PC-3 (cell line): ENCODE data around the gene FAM241B.

ENCODE experiments used
- EZH2 ChIP-seq: fragments of 300-600 bp; sonication (generic); IDR thresholded peaks from one replicate; pipeline ENCODE4 v1.6.1; 2017; ENCODE audit warnings: antibody characterized with exemption, mild to moderate bottlenecking, low read length; ENCODE audit not compliant: unreplicated experiment
- TF ChIP-seq, protein P1 (sequence below): fragments of 300-600 bp; sonication (generic); conservative IDR thresholded peaks from 2 replicates; pipeline ENCODE4 v1.5.1; 2017; ENCODE audit warnings: antibody characterized with exemption, low read depth, mild to moderate bottlenecking, low read length

DNA sequence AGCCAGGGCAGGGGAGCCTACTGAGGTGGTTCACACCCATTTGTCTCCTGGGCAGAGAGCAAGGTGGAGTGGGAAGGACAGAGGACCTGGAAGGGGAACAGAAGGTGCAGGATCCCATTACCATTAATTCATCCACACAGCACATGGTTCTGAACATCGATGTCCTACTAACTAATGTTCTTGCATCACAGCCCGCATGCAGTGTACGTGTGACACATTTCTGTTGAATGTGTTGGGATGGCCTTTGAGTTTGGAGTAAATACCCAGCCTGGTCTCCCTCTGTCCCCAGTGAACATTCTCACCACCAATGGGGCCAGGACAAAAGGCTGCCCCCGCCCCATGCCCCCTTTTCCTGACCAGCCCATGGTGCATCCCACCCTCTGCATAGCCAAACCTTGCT, 46.3 kb downstream of the FAM241B start:
- TF ChIP-seq, protein P1, sequence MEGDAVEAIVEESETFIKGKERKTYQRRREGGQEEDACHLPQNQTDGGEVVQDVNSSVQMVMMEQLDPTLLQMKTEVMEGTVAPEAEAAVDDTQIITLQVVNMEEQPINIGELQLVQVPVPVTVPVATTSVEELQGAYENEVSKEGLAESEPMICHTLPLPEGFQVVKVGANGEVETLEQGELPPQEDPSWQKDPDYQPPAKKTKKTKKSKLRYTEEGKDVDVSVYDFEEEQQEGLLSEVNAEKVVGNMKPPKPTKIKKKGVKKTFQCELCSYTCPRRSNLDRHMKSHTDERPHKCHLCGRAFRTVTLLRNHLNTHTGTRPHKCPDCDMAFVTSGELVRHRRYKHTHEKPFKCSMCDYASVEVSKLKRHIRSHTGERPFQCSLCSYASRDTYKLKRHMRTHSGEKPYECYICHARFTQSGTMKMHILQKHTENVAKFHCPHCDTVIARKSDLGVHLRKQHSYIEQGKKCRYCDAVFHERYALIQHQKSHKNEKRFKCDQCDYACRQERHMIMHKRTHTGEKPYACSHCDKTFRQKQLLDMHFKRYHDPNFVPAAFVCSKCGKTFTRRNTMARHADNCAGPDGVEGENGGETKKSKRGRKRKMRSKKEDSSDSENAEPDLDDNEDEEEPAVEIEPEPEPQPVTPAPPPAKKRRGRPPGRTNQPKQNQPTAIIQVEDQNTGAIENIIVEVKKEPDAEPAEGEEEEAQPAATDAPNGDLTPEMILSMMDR: no peak
- no peak for TF ChIP-seq EZH2
